Parathyroid adenoma (tissue), 2 donors: ENCODE results near the gene CCDC90B.
A peak's percentile ranks its signal among the peaks of the same experiment; 100 is the strongest.

Source experiments
- H2AFZ ChIP-seq: fragments of 300-600 bp; sonication (generic); one replicate; pipeline ENCODE4 v1.7.0; 2017; ENCODE audit warnings: antibody characterized with exemption, mild to moderate bottlenecking
- H3K27ac ChIP-seq: fragments of 300-600 bp; sonication (generic); one replicate; pipeline ENCODE4 v1.7.0; 2017
- H3K27me3 ChIP-seq: fragments of 300-600 bp; sonication (generic); one replicate; pipeline ENCODE4 v1.7.0; 2017; ENCODE audit warnings: low read length; ENCODE audit not compliant: control insufficient read depth, insufficient read depth
- H3K36me3 ChIP-seq: fragments of 300-600 bp; sonication (generic); one replicate; pipeline ENCODE4 v1.7.0; 2017; ENCODE audit warnings: low read length; ENCODE audit not compliant: control insufficient read depth, insufficient read depth
- H3K4me1 ChIP-seq: fragments of 300-600 bp; sonication (generic); one replicate; pipeline ENCODE4 v1.7.0; 2017; ENCODE audit warnings: control low read depth
- H3K4me2 ChIP-seq: fragments of 300-600 bp; sonication (generic); one replicate; pipeline ENCODE4 v1.7.0; 2017; ENCODE audit warnings: low read length
- H3K4me3 ChIP-seq: fragments of 300-600 bp; sonication (generic); one replicate; pipeline ENCODE4 v1.7.0; 2017; ENCODE audit warnings: low read depth, low read length
- H3K79me2 ChIP-seq: fragments of 300-600 bp; sonication (generic); one replicate; pipeline ENCODE4 v1.7.0; 2017; ENCODE audit warnings: control low read depth
- H3K9ac ChIP-seq: fragments of 300-600 bp; sonication (generic); one replicate; pipeline ENCODE4 v1.7.0; 2017; ENCODE audit warnings: mild to moderate bottlenecking
- H3K9me3 ChIP-seq: fragments of 300-600 bp; sonication (generic); one replicate; pipeline ENCODE4 v1.7.0; 2017; ENCODE audit warnings: low read length; ENCODE audit not compliant: control insufficient read depth
- CTCF ChIP-seq: fragments of 300-600 bp; sonication (generic); IDR thresholded peaks from one replicate; pipeline ENCODE4 v1.7.0; 2017; ENCODE audit warnings: antibody characterized with exemption, mild to moderate bottlenecking
- donor health status: primary hyperparathyroidism.

Gene CCDC90B

GRCh38 chr11:83292709-83293456 lies 6.7 kb upstream of the CCDC90B start:
- peak overlapping the region; percentile 53 for H2AFZ ChIP-seq
- no peaks in the 10 kb centered on the region for H3K27me3 ChIP-seq
- no peaks in the 10 kb centered on the region for H3K36me3 ChIP-seq
- H3K4me1 ChIP-seq: no peaks in the 10 kb centered on the region
- no peak overlapping the region for H3K4me2 ChIP-seq
- H3K9me3 ChIP-seq: no peaks in the 10 kb centered on the region
- H3K27ac ChIP-seq: no peak overlapping the region
- no peak overlapping the region for H3K4me3 ChIP-seq
- TF ChIP-seq CTCF: peak; percentile 42
- H3K9ac ChIP-seq: no peak overlapping the region
- H3K79me2 ChIP-seq: no peaks in the 10 kb centered on the region

GRCh38 chr11:83287631-83288030 lies 1.5 kb upstream of the CCDC90B start:
- H3K9ac ChIP-seq: no peak overlapping the region
- no peaks in the 10 kb centered on the region for H3K36me3 ChIP-seq
- H3K4me3 ChIP-seq: no peak overlapping the region
- H2AFZ ChIP-seq: no peak overlapping the region
- H3K9me3 ChIP-seq: no peaks in the 10 kb centered on the region
- no peaks in the 10 kb centered on the region for H3K27me3 ChIP-seq
- no peak for TF ChIP-seq CTCF
- no peak overlapping the region for H3K27ac ChIP-seq
- no peak overlapping the region for H3K4me2 ChIP-seq
- H3K79me2 ChIP-seq: peaks cover 4% of the 10 kb centered on the region
- peaks cover 2% of the 10 kb centered on the region for H3K4me1 ChIP-seq

- no peaks in the 10 kb centered on the region for H3K9me3 ChIP-seq
- peak overlapping the region; percentile 42 for H3K9ac ChIP-seq
- no peak for TF ChIP-seq CTCF
- H2AFZ ChIP-seq: peak overlapping the region; percentile 99
- peak overlapping the region; percentile 95 for H3K27ac ChIP-seq
- H3K27me3 ChIP-seq: no peaks in the 10 kb centered on the region
- peaks cover 4% of the 10 kb centered on the region for H3K79me2 ChIP-seq
- peaks cover 2% of the 10 kb centered on the region for H3K4me1 ChIP-seq
- no peaks in the 10 kb centered on the region for H3K36me3 ChIP-seq
- peak overlapping the region; percentile 93 for H3K4me3 ChIP-seq
- H3K4me2 ChIP-seq: peak overlapping the region; percentile 50
These were observed 906 bp downstream of the CCDC90B start for GRCh38 chr11:83285151-83285770.

GRCh38 chr11:83284501-83285150 lies 1.5 kb downstream of the CCDC90B start:
- Histone ChIP-seq H3K79me2 (peaks cover 4% of the 10 kb centered on the region), H3K4me1 (peaks cover 2% of the 10 kb centered on the region), H3K4me3 (peak overlapping the region; percentile 93), H3K4me2 (peak overlapping the region; percentile 50), H2AFZ (peak overlapping the region; percentile 17), H3K36me3 (no peaks in the 10 kb centered on the region), H3K27me3 (no peaks in the 10 kb centered on the region), H3K9me3 (no peaks in the 10 kb centered on the region), H3K9ac (no peak overlapping the region), H3K27ac (peak overlapping the region; percentile 95)
- TF ChIP-seq CTCF: no peak
